GM19324 (cell line): ENCODE results near the gene FAM209B.
"Not testable (repeated sequence)": the region's sequence is repeated elsewhere in the genome, so short reads cannot be mapped to it uniquely, and the experiment has no call there.

Experiments used
- ATAC-seq: cut with Tn5 transposase; IDR thresholded peaks from one replicate; pipeline ENCODE4 v1.9.1; 2021; ENCODE audit warnings: mild to moderate bottlenecking, moderate library complexity; ENCODE audit not compliant: unreplicated experiment, low FRiP score

The FAM209B gene

GRCh38 chr20:56532946-56533345, at the start of gene FAM209B:
Gene FAM209B, plus strand, starts transcription at chr20:56533246. Its CDS starts 96 bp downstream, at chr20:56533342.
- not testable (repeated sequence) for ATAC-seq

GRCh38 chr20:56483970-56484369, 49.1 kb upstream of the FAM209B start:
- no peak for ATAC-seq

- ATAC-seq, result no peak
Measured at GRCh38 chr20:56487216-56487615, 45.8 kb upstream of the FAM209B start.

GRCh38 chr20:56488566-56488965, 44.5 kb upstream of the FAM209B start:
- no peak for ATAC-seq

- no peak for ATAC-seq
Measured at GRCh38 chr20:56501116-56501515, 31.9 kb upstream of the FAM209B start.

- no peak for ATAC-seq
Measured at GRCh38 chr20:56503916-56504315, 29.1 kb upstream of the FAM209B start.

GRCh38 chr20:56504373-56505005, 28.6 kb upstream of the FAM209B start:
- ATAC-seq, result no peak

- ATAC-seq, result no peak
Measured at GRCh38 chr20:56506103-56506502, 26.9 kb upstream of the FAM209B start.

- ATAC-seq, result no peak
Measured at GRCh38 chr20:56511926-56512325, 21.1 kb upstream of the FAM209B start.

- no peak for ATAC-seq
Measured at GRCh38 chr20:56513161-56514150, 19.6 kb upstream of the FAM209B start.

GRCh38 chr20:56516631-56517030, 16.4 kb upstream of the FAM209B start:
- no peak for ATAC-seq

- no peak for ATAC-seq
Measured at GRCh38 chr20:56517211-56517610, 15.8 kb upstream of the FAM209B start.

GRCh38 chr20:56517641-56518040, 15.4 kb upstream of the FAM209B start:
- no peak for ATAC-seq

GRCh38 chr20:56518126-56518525, 14.9 kb upstream of the FAM209B start:
- no peak for ATAC-seq

- no peak for ATAC-seq
Measured at GRCh38 chr20:56518721-56519398, 14.2 kb upstream of the FAM209B start.

- no peak for ATAC-seq
Measured at GRCh38 chr20:56519551-56519950, 13.5 kb upstream of the FAM209B start.

GRCh38 chr20:56520180-56520579, 12.9 kb upstream of the FAM209B start:
- ATAC-seq, result no peak

GRCh38 chr20:56520746-56521354, 12.2 kb upstream of the FAM209B start:
- ATAC-seq, result not testable (repeated sequence)

- no peak for ATAC-seq
Measured at GRCh38 chr20:56522311-56522710, 10.7 kb upstream of the FAM209B start.

- not testable (repeated sequence) for ATAC-seq
Measured at GRCh38 chr20:56524444-56524843, 8.6 kb upstream of the FAM209B start, which contains the start of gene FAM209A. Gene FAM209A, plus strand, starts transcription at chr20:56524744. Its CDS starts 65 bp downstream, at chr20:56524809.
